Fibroblast of the aortic adventitia (primary cell): Measurements from ENCODE around the gene GLRA3. TPM values are rescaled to one million over a fixed set of nuclear protein-coding genes. Genes with fewer than 3 reads are reported as not detected.

Experiments
- DNase-seq: peaks from one replicate; pipeline ENCODE4 v3.0.0-alpha.2; 2010; ENCODE audit warnings: low read depth
- H3K4me3 ChIP-seq: 2 replicates; pipeline ENCODE4 v1.5.1; 2011; ENCODE audit warnings: low read depth, mild to moderate bottlenecking, control low read depth, low read length, moderate library complexity
- CTCF ChIP-seq: IDR thresholded peaks from 2 replicates; pipeline ENCODE4 v1.5.1; 2011; ENCODE audit warnings: mild to moderate bottlenecking, low read length, control low read depth, inconsistent platforms; ENCODE audit not compliant: insufficient read depth
- total RNA-seq: library from RNA; depleted of rRNA; stranded (reverse); fragments of >200 nt; gene quantifications from 2 replicates; pipeline ENCODE4 v1.2.3, GENCODE V29; 2012; ENCODE audit warnings: low replicate concordance

Gene GLRA3
- total RNA-seq, 1 donor: not detected

DNA sequence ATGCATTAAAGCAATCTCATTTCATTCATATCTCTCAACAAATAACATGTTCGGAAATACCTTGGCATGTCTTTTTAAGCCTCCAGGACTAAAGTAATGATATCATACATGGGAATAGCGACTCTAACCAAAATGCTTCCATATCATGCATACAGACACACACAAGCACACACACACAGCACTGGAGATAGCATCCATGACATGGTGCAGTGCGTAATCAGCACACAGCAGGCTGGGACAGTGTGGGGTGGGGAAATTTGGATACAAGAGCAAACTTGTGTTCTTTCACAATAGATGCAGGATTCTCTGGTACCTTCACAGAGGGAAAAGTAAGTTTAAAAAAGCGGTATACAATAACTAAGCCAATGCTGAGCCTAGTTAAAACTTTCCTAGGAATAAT is 174.4 kb downstream of the GLRA3 start:
- TF ChIP-seq CTCF: no peak
- H3K4me3 ChIP-seq: no peak overlapping the region
- no peak for DNase-seq

DNA sequence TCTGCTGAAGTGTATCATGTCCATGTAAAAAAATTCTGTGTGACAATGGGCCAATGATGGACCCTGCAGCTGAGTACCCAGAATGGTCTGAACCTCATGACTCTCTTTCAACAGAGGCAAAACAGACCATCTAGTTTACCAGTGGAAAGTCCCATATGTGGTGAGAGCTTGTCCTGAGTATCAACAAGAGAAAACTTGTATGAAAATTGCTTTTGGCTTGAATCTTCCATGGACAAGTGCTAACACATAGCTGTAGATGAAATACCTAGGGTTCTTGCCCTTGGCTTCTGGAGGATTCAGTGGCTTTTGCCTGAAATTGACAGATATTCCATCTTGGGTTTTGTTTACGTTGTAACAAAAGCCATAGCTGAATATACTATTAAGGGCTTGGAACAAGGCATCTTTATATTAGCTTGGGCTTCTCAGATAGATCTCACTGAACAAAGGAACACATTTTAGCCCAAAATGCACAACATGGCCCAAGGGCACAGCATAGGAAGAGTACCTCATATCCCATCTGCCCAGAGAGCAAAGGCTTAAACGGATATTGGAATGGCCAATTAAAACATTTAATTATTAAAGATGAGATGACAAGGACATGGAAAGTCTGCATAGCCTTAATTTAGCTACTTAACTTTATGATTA is 178.2 kb downstream of the GLRA3 start:
- no peak for TF ChIP-seq CTCF
- no peak overlapping the region for H3K4me3 ChIP-seq
- no peak for DNase-seq

GRCh38 chr4:174648812-174649211 is 180.2 kb downstream of the GLRA3 start:
- no peak for DNase-seq
- H3K4me3 ChIP-seq: no peak overlapping the region
- TF ChIP-seq CTCF: no peak

GRCh38 chr4:174646326-174646725 is 182.7 kb downstream of the GLRA3 start:
- TF ChIP-seq CTCF: no peak
- no peak overlapping the region for H3K4me3 ChIP-seq
- DNase-seq: no peak

- no peak overlapping the region for H3K4me3 ChIP-seq
- TF ChIP-seq CTCF: no peak
- no peak for DNase-seq
Observed at GRCh38 chr4:174640146-174640545, 188.9 kb downstream of the GLRA3 start.

DNA sequence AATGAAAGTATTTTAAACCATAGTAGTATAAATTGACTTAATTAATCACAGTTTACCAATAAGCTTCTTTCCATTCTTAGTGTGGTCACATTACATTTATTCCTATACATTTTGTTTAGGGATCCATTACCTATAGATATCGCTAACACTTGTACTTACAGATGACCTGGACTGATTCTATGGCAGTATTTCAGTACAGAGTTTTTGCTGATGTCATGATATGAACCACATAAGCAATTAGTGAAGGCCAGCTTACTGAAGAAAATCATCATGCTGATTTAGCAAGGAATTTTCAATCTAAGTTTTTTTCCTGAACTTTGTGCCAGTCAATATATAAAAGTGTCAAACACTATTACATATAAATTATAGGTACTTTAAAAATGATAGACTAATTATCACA is 193.3 kb downstream of the GLRA3 start:
- no peak for DNase-seq
- no peak for TF ChIP-seq CTCF

DNA sequence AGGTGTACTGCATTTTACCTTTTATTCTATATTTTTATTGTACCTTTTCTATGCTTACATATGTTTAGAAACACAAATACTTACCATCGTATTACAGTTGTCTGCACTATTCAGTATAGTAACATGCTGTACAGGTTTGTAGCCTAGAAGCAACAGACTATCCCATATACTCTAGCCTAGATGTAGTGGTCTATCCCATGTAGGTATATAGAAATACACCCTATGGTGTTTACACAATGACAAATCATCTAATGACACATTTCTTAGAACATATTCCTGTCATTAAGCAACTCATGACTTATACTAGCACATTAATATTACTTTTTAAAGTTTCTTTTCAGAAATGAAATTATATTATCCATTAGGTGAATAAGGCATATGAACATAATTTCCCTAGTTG is 195.6 kb downstream of the GLRA3 start:
- no peak for TF ChIP-seq CTCF
- DNase-seq: no peak
- H3K4me3 ChIP-seq: no peak overlapping the region

More for the DNA sequence above, 193.3 kb downstream of the GLRA3 start:
- H3K4me3 ChIP-seq: no peak overlapping the region
